Measurements from ENCODE around the gene CMBL. TPM values are rescaled to one million over a fixed set of nuclear protein-coding genes. Genes with fewer than 3 reads are reported as not detected.

Gene CMBL
- total RNA-seq, 2 donors from 2014 or later: 3.4 to 7.8 TPM

- H3K9me3 ChIP-seq: no peaks in the 10 kb centered on the region
- no peak overlapping the region for H3K27ac ChIP-seq
- H3K36me3 ChIP-seq: no peaks in the 10 kb centered on the region
- DNase-seq (ENCODE audit: low spot score): no peak
- no peak for TF ChIP-seq CTCF (IDR thresholded peaks at IDR 0.05)
- ATAC-seq (ENCODE audit: insufficient number of reproducible peaks, low FRiP score, low read depth): peak; percentile 10
- H3K4me1 ChIP-seq (ENCODE audit: control insufficient read depth in 1 of 2, low read depth in 2 of 2): no peaks in the 10 kb centered on the region
- no peak overlapping the region for H3K4me3 ChIP-seq
- no peaks in the 10 kb centered on the region for H3K27me3 ChIP-seq (replicated peaks; ENCODE audit: insufficient read depth)
Measured at GRCh38 chr5:10343486-10343885, 35.8 kb upstream of the CMBL start.

- Histone ChIP-seq H3K27ac (no peak overlapping the region), H3K4me1 (ENCODE audit: control insufficient read depth in 1 of 2, low read depth in 2 of 2) (no peaks in the 10 kb centered on the region), H3K4me3 (no peak overlapping the region), H3K36me3 (no peaks in the 10 kb centered on the region), H3K9me3 (no peaks in the 10 kb centered on the region), H3K27me3 (replicated peaks; ENCODE audit: insufficient read depth) (no peaks in the 10 kb centered on the region)
- DNase-seq (ENCODE audit: low spot score) (no peak), ATAC-seq (ENCODE audit: insufficient number of reproducible peaks, low FRiP score, low read depth) (no peak)
- no peak for TF ChIP-seq CTCF (IDR thresholded peaks at IDR 0.05)
Measured at GRCh38 chr5:10339958-10340357, 32.3 kb upstream of the CMBL start.

GRCh38 chr5:10339058-10339811 is 31.5 kb upstream of the CMBL start:
- no peak overlapping the region for H3K4me3 ChIP-seq
- no peaks in the 10 kb centered on the region for H3K27me3 ChIP-seq (replicated peaks; ENCODE audit: insufficient read depth)
- no peak for ATAC-seq (ENCODE audit: insufficient number of reproducible peaks, low FRiP score, low read depth)
- H3K27ac ChIP-seq: no peak overlapping the region
- H3K4me1 ChIP-seq (ENCODE audit: control insufficient read depth in 1 of 2, low read depth in 2 of 2): no peaks in the 10 kb centered on the region
- H3K36me3 ChIP-seq: no peaks in the 10 kb centered on the region
- H3K9me3 ChIP-seq: no peaks in the 10 kb centered on the region
- DNase-seq (ENCODE audit: low spot score): no peak
- no peak for TF ChIP-seq CTCF (IDR thresholded peaks at IDR 0.05)

- Histone ChIP-seq H3K9me3 (no peaks in the 10 kb centered on the region), H3K27ac (no peak overlapping the region), H3K36me3 (no peaks in the 10 kb centered on the region), H3K4me1 (ENCODE audit: control insufficient read depth in 1 of 2, low read depth in 2 of 2) (no peaks in the 10 kb centered on the region), H3K27me3 (replicated peaks; ENCODE audit: insufficient read depth) (no peaks in the 10 kb centered on the region), H3K4me3 (no peak overlapping the region)
- TF ChIP-seq CTCF (IDR thresholded peaks at IDR 0.05): no peak
- ATAC-seq (ENCODE audit: insufficient number of reproducible peaks, low FRiP score, low read depth): no peak
- no peak for DNase-seq (ENCODE audit: low spot score)
Measured at GRCh38 chr5:10338686-10339057, 31.0 kb upstream of the CMBL start.

- Histone ChIP-seq H3K27me3 (replicated peaks; ENCODE audit: insufficient read depth) (no peaks in the 10 kb centered on the region), H3K4me1 (ENCODE audit: control insufficient read depth in 1 of 2, low read depth in 2 of 2) (no peaks in the 10 kb centered on the region), H3K9me3 (no peaks in the 10 kb centered on the region), H3K4me3 (no peak overlapping the region), H3K27ac (no peak overlapping the region), H3K36me3 (no peaks in the 10 kb centered on the region)
- ATAC-seq (ENCODE audit: insufficient number of reproducible peaks, low FRiP score, low read depth) (no peak), DNase-seq (ENCODE audit: low spot score) (no peak)
- no peak for TF ChIP-seq CTCF (IDR thresholded peaks at IDR 0.05)
Measured at GRCh38 chr5:10337986-10338385, 30.3 kb upstream of the CMBL start.

All from thoracic aorta (tissue), 2 donors.